ENCODE measurements around the gene LAD1. TPM values are rescaled to one million over a fixed set of nuclear protein-coding genes. Genes with fewer than 3 reads are reported as not detected.

LAD1 gene
- total RNA-seq, 1 donor from 2014 or later, result 1.2 TPM

GRCh38 chr1:201408176-201408833, 9.2 kb upstream of the LAD1 start:
- Histone ChIP-seq H3K27me3 (ENCODE audit: insufficient read depth, low read length) (peaks cover 33% of the 10 kb centered on the region), H4K20me1 (ENCODE audit: insufficient read depth, low read length) (no peaks in the 10 kb centered on the region), H3K4me3 (ENCODE audit: insufficient read depth, low read depth, low read length) (no peak overlapping the region), H3K4me2 (ENCODE audit: low read length) (no peak overlapping the region), H3K27ac (ENCODE audit: low read depth, low read length) (no peak overlapping the region), H2AFZ (ENCODE audit: low read depth, low read length) (no peak overlapping the region), H3K9me3 (ENCODE audit: insufficient read depth, low read depth, low read length) (no peaks in the 10 kb centered on the region), H3K79me2 (ENCODE audit: insufficient read depth, low read length) (no peaks in the 10 kb centered on the region), H3K9ac (ENCODE audit: low read length) (no peak overlapping the region), H3K4me1 (ENCODE audit: insufficient read depth, low read length) (no peaks in the 10 kb centered on the region), H3K36me3 (ENCODE audit: insufficient read depth, low read length) (no peaks in the 10 kb centered on the region)
- Mint-ChIP-seq H3K4me3 (ENCODE audit: unreplicated experiment) (no peak overlapping the region), H3K9me3 (ENCODE audit: unreplicated experiment) (no peaks in the 10 kb centered on the region), H3K4me1 (ENCODE audit: low read depth, unreplicated experiment) (peaks cover 4% of the 10 kb centered on the region), H3K27ac (ENCODE audit: unreplicated experiment) (no peak overlapping the region), H3K27me3 (ENCODE audit: low read depth, unreplicated experiment) (peaks cover 39% of the 10 kb centered on the region), H3K36me3 (ENCODE audit: low read depth, unreplicated experiment) (no peaks in the 10 kb centered on the region)
- TF ChIP-seq EZH2 (IDR thresholded peaks at IDR 0.05; ENCODE audit: insufficient read depth, low read length), result no peak
- TF ChIP-seq, protein P1, sequence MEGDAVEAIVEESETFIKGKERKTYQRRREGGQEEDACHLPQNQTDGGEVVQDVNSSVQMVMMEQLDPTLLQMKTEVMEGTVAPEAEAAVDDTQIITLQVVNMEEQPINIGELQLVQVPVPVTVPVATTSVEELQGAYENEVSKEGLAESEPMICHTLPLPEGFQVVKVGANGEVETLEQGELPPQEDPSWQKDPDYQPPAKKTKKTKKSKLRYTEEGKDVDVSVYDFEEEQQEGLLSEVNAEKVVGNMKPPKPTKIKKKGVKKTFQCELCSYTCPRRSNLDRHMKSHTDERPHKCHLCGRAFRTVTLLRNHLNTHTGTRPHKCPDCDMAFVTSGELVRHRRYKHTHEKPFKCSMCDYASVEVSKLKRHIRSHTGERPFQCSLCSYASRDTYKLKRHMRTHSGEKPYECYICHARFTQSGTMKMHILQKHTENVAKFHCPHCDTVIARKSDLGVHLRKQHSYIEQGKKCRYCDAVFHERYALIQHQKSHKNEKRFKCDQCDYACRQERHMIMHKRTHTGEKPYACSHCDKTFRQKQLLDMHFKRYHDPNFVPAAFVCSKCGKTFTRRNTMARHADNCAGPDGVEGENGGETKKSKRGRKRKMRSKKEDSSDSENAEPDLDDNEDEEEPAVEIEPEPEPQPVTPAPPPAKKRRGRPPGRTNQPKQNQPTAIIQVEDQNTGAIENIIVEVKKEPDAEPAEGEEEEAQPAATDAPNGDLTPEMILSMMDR (IDR thresholded peaks at IDR 0.05; ENCODE audit: insufficient read depth, low read depth, low read length), result peak; percentile 89
- no peak for FAIRE-seq
- DNase-seq (ENCODE audit: low read depth), result peak; percentile 26

DNA sequence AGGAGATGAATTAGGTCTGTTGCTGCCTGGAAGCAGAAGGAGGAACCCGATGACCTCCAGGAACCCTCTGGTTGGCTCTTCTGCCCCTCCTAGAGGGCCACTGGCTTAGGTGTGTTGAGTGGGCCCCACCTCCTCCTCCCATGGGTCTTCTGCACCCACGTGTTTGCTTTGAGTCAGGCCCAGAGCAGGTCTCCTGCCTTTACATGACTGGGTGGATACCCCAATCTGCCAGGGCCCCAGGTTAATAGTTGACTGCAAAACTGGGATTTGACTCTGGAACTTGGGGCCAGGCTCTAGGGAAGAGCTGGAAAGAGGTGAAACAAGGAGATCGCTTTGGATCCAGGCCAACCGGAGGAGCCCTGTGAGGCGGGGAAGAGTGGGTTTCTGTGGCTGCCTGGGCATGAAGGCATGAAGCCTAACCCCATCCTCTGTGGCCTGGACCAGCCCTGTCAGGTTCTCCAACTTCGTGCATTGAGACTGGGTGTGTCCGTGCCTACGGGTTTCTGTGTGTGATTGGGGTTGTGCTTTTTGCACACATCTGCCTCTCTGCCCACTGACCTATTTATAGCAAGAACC, 7.8 kb upstream of the LAD1 start:
- TF ChIP-seq, protein P1 (IDR thresholded peaks at IDR 0.05; ENCODE audit: insufficient read depth, low read depth, low read length), result no peak
- no peak for TF ChIP-seq EZH2 (IDR thresholded peaks at IDR 0.05; ENCODE audit: insufficient read depth, low read length)
- Histone ChIP-seq H3K79me2 (ENCODE audit: insufficient read depth, low read length) (no peaks in the 10 kb centered on the region), H3K4me3 (ENCODE audit: insufficient read depth, low read depth, low read length) (no peak overlapping the region), H3K9ac (ENCODE audit: low read length) (no peak overlapping the region), H3K4me1 (ENCODE audit: insufficient read depth, low read length) (no peaks in the 10 kb centered on the region), H3K4me2 (ENCODE audit: low read length) (no peak overlapping the region), H4K20me1 (ENCODE audit: insufficient read depth, low read length) (no peaks in the 10 kb centered on the region), H3K36me3 (ENCODE audit: insufficient read depth, low read length) (no peaks in the 10 kb centered on the region), H3K27ac (ENCODE audit: low read depth, low read length) (no peak overlapping the region), H2AFZ (ENCODE audit: low read depth, low read length) (no peak overlapping the region), H3K27me3 (ENCODE audit: insufficient read depth, low read length) (peaks cover 42% of the 10 kb centered on the region), H3K9me3 (ENCODE audit: insufficient read depth, low read depth, low read length) (peaks cover under 1% of the 10 kb centered on the region)
- DNase-seq (ENCODE audit: low read depth), result no peak
- no peaks in the 10 kb centered on the region for H3K9me3 Mint-ChIP-seq (ENCODE audit: unreplicated experiment)
- no peaks in the 10 kb centered on the region for H3K36me3 Mint-ChIP-seq (ENCODE audit: low read depth, unreplicated experiment)
- peaks cover 4% of the 10 kb centered on the region for H3K4me1 Mint-ChIP-seq (ENCODE audit: low read depth, unreplicated experiment)
- H3K27ac Mint-ChIP-seq (ENCODE audit: unreplicated experiment), result no peak overlapping the region
- no peak overlapping the region for H3K4me3 Mint-ChIP-seq (ENCODE audit: unreplicated experiment)
- FAIRE-seq, result no peak
- peaks cover 37% of the 10 kb centered on the region for H3K27me3 Mint-ChIP-seq (ENCODE audit: low read depth, unreplicated experiment)

DNA sequence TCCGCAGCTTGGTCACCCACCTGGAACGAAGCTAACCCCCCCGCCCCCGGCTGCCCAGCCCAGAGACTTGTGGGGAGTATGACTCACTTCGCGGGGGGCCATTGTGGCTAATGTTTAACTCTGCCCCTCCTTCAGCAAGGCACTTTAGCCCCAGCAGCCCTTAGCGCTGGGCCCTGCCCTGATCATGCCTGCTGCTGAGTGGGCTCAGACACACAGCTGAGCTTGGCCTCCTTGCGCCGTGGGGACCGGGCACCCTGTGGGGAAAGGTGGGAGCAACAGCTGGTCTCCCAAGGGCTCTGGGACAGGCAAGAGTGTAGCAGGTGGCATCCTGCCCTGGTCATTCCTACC, 6.3 kb upstream of the LAD1 start:
- no peak overlapping the region for H2AFZ ChIP-seq (ENCODE audit: low read depth, low read length)
- no peak for FAIRE-seq
- H3K79me2 ChIP-seq (ENCODE audit: insufficient read depth, low read length), result no peaks in the 10 kb centered on the region
- Mint-ChIP-seq H3K4me1 (ENCODE audit: low read depth, unreplicated experiment) (peaks cover 4% of the 10 kb centered on the region), H3K4me3 (ENCODE audit: unreplicated experiment) (no peak overlapping the region), H3K27me3 (ENCODE audit: low read depth, unreplicated experiment) (peaks cover 25% of the 10 kb centered on the region), H3K36me3 (ENCODE audit: low read depth, unreplicated experiment) (no peaks in the 10 kb centered on the region), H3K9me3 (ENCODE audit: unreplicated experiment) (no peaks in the 10 kb centered on the region), H3K27ac (ENCODE audit: unreplicated experiment) (no peak overlapping the region)
- no peaks in the 10 kb centered on the region for H3K4me1 ChIP-seq (ENCODE audit: insufficient read depth, low read length)
- H4K20me1 ChIP-seq (ENCODE audit: insufficient read depth, low read length), result no peaks in the 10 kb centered on the region
- H3K36me3 ChIP-seq (ENCODE audit: insufficient read depth, low read length), result no peaks in the 10 kb centered on the region
- H3K9ac ChIP-seq (ENCODE audit: low read length), result no peak overlapping the region
- H3K4me3 ChIP-seq (ENCODE audit: insufficient read depth, low read depth, low read length), result no peak overlapping the region
- peak; percentile 7 for DNase-seq (ENCODE audit: low read depth)
- no peak overlapping the region for H3K27ac ChIP-seq (ENCODE audit: low read depth, low read length)
- no peak overlapping the region for H3K4me2 ChIP-seq (ENCODE audit: low read length)
- H3K9me3 ChIP-seq (ENCODE audit: insufficient read depth, low read depth, low read length), result peaks cover 2% of the 10 kb centered on the region
- TF ChIP-seq, protein P1 (IDR thresholded peaks at IDR 0.05; ENCODE audit: insufficient read depth, low read depth, low read length), result no peak
- TF ChIP-seq EZH2 (IDR thresholded peaks at IDR 0.05; ENCODE audit: insufficient read depth, low read length), result no peak
- peaks cover 51% of the 10 kb centered on the region for H3K27me3 ChIP-seq (ENCODE audit: insufficient read depth, low read length)

Data from astrocyte (in vitro differentiated cells and primary cell).